ENCODE data around the gene RTN4R. TPM values are rescaled to one million over a fixed set of nuclear protein-coding genes. Genes with fewer than 3 reads are reported as not detected.

RTN4R gene
- polyA plus RNA-seq, 1 experiment, result 0.16 TPM

DNA sequence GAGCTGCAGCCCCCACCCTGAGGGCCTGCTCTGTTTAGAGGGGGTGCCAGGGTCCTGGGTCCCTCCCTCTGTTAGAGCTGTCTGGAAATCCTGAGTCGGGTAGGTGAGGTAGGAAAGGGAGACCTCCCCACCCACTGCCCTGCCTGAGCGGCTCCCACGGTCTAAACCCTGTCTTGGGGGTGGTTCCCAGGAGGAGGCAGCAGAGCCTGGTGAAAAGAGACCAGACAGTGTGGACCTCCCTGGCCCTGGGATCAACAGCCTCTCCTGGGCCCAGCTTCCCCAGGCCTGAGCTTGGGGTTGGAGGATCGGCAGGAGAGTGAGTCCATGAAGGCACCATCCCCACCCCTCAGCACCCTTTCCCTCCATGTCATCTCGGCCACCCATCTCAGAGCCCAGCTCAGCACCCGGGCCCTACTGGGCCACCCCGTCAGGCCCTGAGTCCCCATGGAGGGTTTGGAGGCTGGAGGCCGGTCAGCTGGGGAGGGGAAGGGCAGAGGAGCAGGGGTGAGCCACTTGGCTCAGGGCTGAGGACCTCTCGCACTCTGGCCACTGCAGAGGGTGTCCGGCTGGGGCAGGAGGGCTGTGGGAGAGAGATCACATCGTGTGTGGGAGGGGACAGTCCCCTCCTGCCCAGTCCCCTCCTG, 37.2 kb downstream of the RTN4R start:
- ChIA-PET POLR2A (no interaction called here), CTCF (interaction anchor here (0.5 to 0.7 kb wide), 2 partner anchors 16 to 17 kb away, joined by 4 read pairs; no protein-coding TSS in a partner anchor)
- H3K27me3 ChIP-seq (ENCODE audit: control insufficient read depth, insufficient read depth, low read length), result peaks cover 56% of the 10 kb centered on the region
- no peak for DNase-seq (ENCODE audit: low read depth, low spot score)
- H3K4me3 ChIP-seq (ENCODE audit: low read depth, low read length), result no peak overlapping the region
- no peak overlapping the region for H3K27ac ChIP-seq (ENCODE audit: low read depth, low read length)
- TF ChIP-seq, protein P1, sequence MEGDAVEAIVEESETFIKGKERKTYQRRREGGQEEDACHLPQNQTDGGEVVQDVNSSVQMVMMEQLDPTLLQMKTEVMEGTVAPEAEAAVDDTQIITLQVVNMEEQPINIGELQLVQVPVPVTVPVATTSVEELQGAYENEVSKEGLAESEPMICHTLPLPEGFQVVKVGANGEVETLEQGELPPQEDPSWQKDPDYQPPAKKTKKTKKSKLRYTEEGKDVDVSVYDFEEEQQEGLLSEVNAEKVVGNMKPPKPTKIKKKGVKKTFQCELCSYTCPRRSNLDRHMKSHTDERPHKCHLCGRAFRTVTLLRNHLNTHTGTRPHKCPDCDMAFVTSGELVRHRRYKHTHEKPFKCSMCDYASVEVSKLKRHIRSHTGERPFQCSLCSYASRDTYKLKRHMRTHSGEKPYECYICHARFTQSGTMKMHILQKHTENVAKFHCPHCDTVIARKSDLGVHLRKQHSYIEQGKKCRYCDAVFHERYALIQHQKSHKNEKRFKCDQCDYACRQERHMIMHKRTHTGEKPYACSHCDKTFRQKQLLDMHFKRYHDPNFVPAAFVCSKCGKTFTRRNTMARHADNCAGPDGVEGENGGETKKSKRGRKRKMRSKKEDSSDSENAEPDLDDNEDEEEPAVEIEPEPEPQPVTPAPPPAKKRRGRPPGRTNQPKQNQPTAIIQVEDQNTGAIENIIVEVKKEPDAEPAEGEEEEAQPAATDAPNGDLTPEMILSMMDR (IDR thresholded peaks at IDR 0.05; ENCODE audit: low read depth, low read length), result no peak
- no peaks in the 10 kb centered on the region; the same call in 1 of the 2 replicates for H3K9me3 ChIP-seq (ENCODE audit: control insufficient read depth, insufficient read depth, low read length)

DNA sequence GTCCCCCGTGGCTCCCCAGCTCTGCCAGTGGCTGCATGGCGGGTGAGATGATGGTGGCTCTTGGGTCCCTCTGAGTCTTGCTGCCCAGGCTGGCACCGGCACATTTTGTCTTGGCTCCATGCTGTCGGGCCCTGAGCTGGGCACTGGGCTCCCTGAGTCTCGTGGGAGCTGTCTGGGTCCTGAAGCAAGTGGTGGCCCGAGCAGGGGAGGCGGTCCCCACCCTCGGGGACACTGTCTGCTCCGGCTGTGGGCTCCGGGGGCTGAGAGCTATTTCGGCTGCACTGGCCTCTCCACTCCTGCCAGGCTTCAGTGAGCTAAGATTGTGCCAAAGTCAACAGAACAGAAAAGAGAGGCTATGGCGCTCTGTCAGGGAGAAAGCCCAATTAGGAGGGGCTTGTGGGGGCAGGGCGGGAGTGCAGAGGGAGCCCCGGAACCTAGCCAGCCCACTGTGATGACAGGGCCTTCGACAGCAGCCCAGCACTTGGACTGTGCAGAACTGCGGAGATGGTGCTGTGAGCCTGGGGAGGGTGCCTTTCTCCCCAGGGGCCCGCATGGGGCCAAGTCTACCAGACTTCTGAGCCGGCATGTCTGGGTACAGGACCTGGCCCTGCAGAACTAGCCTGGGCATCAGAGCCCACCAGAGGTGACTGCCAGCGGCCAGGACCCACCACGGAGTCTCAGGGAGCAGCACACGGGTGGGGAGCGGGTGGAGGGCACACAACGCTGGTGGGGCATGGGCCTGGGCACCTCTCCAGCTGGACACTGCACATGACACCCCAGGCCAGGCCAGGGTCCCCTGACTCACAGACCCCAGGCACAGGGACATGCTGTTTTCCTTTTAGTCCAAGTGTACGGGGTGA, 38.0 kb downstream of the RTN4R start:
- TF ChIP-seq, protein P1 (IDR thresholded peaks at IDR 0.05; ENCODE audit: low read depth, low read length), result no peak
- peaks cover 52% of the 10 kb centered on the region for H3K27me3 ChIP-seq (ENCODE audit: control insufficient read depth, insufficient read depth, low read length)
- no peak for DNase-seq (ENCODE audit: low read depth, low spot score)
- ChIA-PET POLR2A (no interaction called here), CTCF (interaction anchor here (0.5 to 0.7 kb wide), 2 partner anchors 17 kb away, joined by 4 read pairs; no protein-coding TSS in a partner anchor)
- no peak overlapping the region for H3K27ac ChIP-seq (ENCODE audit: low read depth, low read length)
- H3K4me3 ChIP-seq (ENCODE audit: low read depth, low read length), result no peak overlapping the region
- peaks cover 6% of the 10 kb centered on the region for H3K9me3 ChIP-seq (ENCODE audit: control insufficient read depth, insufficient read depth, low read length)

DNA sequence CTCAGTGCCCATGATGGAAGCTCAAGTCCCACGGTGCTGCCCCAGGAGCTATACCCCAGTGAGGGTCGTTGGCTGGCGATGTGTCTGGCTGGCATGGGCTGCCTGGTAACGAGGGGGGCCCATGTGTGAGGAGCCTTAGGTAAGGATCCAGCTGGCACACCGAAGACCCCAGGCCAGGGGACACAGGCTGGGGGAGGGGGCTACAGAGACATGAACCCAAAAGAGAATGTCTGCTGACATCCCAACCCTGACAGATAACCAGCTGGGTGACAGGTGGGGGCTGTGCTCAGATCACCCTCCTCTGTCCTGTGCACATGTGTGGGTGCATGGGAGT, 39.2 kb downstream of the RTN4R start:
- TF ChIP-seq, protein P1 (IDR thresholded peaks at IDR 0.05; ENCODE audit: low read depth, low read length), result no peak
- H3K27me3 ChIP-seq (ENCODE audit: control insufficient read depth, insufficient read depth, low read length), result peaks cover 42% of the 10 kb centered on the region
- H3K27ac ChIP-seq (ENCODE audit: low read depth, low read length), result no peak overlapping the region
- H3K9me3 ChIP-seq (ENCODE audit: control insufficient read depth, insufficient read depth, low read length), result peaks cover 12% of the 10 kb centered on the region
- H3K4me3 ChIP-seq (ENCODE audit: low read depth, low read length), result no peak overlapping the region
- no peak for DNase-seq (ENCODE audit: low read depth, low spot score)
- POLR2A ChIA-PET, result no interaction called here
- CTCF ChIA-PET, result interaction anchor here (1.5 kb wide), 1 partner anchor 17 kb away, joined by 3 read pairs; no protein-coding TSS in a partner anchor

DNA sequence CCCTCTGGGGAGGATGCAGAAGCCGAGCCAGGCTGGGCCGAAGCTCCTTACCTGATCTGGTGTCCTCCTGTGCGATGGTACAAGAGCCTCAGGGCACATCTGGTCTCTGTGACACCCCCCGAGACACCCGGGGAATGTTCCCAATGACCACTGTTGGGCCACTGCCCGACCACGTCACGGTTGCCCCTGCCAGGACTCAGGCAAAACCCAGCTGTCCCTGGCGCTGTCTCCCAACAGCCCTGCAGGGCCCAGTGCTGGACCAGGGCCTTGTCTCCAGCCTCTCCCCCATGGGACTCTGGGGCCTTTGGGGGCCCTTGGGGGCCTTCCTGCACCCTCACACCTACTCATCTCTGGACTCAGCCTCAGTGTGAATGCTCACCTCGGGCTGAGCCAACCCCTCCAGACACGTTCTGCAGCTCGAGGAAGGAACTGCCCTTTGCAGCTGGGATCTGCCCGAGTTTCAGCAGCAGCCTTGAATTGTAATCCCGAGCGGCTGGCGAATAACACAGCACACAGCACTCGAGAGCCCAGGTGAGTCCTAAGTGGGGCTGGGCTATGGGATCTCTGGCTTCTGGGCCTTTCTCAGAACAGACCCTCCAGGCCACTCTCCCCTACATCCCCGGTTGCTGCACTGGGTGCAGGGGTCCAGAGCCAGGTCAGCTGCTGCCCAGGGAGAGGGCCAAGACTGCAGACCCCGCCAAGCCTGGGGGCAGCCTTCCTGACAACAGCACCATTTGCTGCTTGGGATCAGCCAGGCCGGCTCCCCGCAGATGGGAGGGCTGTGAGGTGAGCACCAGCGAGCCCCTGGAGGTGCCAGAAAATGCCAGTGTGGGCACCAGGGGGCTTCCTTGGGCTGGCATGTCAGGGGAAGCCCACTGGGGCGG, 39.8 kb downstream of the RTN4R start:
- Histone ChIP-seq H3K27me3 (ENCODE audit: control insufficient read depth, insufficient read depth, low read length) (peaks cover 40% of the 10 kb centered on the region), H3K9me3 (ENCODE audit: control insufficient read depth, insufficient read depth, low read length) (peaks cover 12% of the 10 kb centered on the region), H3K4me3 (ENCODE audit: low read depth, low read length) (no peak overlapping the region), H3K27ac (ENCODE audit: low read depth, low read length) (no peak overlapping the region)
- DNase-seq (ENCODE audit: low read depth, low spot score), result no peak
- TF ChIP-seq, protein P1 (IDR thresholded peaks at IDR 0.05; ENCODE audit: low read depth, low read length), result no peak
- POLR2A ChIA-PET, result no interaction called here
- CTCF ChIA-PET, result interaction anchor here (1.5 kb wide), 1 partner anchor 17 kb away, joined by 3 read pairs; no protein-coding TSS in a partner anchor

Measured in AG04450 (cell line).